Measurements from ENCODE around the gene GPR157.

GPR157 gene

GRCh38 chr1:9118186-9118585 lies 10.7 kb downstream of the GPR157 start:
- Histone ChIP-seq H3K27me3 (ENCODE audit: insufficient read depth, low read length) (no peaks in the 10 kb centered on the region), H2AFZ (ENCODE audit: low read length, unreplicated experiment) (no peak overlapping the region), H3K36me3 (ENCODE audit: insufficient read depth, low read length) (no peaks in the 10 kb centered on the region), H3K27ac (ENCODE audit: low read depth, low read length) (no peak overlapping the region), H3K79me2 (ENCODE audit: control insufficient read depth, insufficient read depth, low read length, unreplicated experiment) (no peaks in the 10 kb centered on the region), H3K4me3 (ENCODE audit: low read depth, low read length) (no peak overlapping the region), H3K4me1 (ENCODE audit: control insufficient read depth, insufficient read depth, low read length, unreplicated experiment) (no peaks in the 10 kb centered on the region)

- Histone ChIP-seq H3K27me3 (ENCODE audit: insufficient read depth, low read length) (no peaks in the 10 kb centered on the region), H2AFZ (ENCODE audit: low read length, unreplicated experiment) (no peak overlapping the region), H3K79me2 (ENCODE audit: control insufficient read depth, insufficient read depth, low read length, unreplicated experiment) (no peaks in the 10 kb centered on the region), H3K36me3 (ENCODE audit: insufficient read depth, low read length) (no peaks in the 10 kb centered on the region), H3K4me3 (ENCODE audit: low read depth, low read length) (no peak overlapping the region), H3K4me1 (ENCODE audit: control insufficient read depth, insufficient read depth, low read length, unreplicated experiment) (no peaks in the 10 kb centered on the region), H3K27ac (ENCODE audit: low read depth, low read length) (no peak overlapping the region)
These were observed 13.3 kb downstream of the GPR157 start for GRCh38 chr1:9115351-9116205.

DNA sequence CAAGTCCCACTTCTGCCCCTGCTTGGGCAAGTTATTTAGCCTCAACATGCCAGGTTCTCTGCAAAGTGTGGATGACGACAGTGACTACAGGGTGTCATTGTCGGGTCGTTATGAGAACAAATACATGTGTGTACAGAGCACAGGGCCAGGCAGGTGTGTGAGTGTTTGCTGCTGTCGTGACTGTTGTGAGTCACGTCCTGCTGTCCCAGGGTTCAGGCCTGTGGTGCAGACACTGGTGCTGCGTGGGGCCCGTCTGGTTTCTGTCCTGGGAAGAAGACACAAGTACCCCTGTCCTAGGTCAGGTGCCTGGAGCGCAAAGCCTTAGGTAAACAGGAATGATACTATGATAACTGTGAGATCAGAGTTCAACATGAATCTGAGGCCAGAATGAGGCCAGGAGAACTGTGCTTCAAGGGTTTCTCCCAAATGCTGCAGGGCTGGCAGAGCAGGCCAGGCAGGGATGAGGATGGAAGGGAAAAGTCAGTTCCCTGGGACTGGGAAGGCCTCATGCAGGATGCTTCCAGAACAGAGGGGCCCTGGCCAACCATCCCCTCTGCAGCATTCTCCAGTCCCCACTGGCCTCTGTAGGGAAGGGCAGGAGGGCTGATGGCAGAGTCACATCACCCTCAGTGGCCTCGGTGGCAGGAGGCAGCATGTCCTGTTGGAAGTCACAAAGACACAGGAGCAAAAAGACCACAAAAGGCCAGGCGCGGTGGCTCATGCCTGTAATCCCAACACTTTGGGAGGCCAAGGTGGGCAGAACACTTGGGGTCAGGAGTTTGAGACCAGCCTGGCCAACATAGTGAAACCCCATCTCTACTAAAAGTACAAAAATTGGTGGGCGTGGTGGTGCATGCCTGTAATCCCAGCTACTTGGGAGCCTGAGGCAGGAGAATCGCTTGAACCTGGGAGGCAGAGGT lies 15.7 kb downstream of the GPR157 start:
- no peaks in the 10 kb centered on the region for H3K79me2 ChIP-seq (ENCODE audit: control insufficient read depth, insufficient read depth, low read length, unreplicated experiment)
- H3K27me3 ChIP-seq (ENCODE audit: insufficient read depth, low read length): no peaks in the 10 kb centered on the region
- H3K27ac ChIP-seq (ENCODE audit: low read depth, low read length): no peak overlapping the region
- H3K36me3 ChIP-seq (ENCODE audit: insufficient read depth, low read length): no peaks in the 10 kb centered on the region
- no peak overlapping the region for H3K4me3 ChIP-seq (ENCODE audit: low read depth, low read length)
- H2AFZ ChIP-seq (ENCODE audit: low read length, unreplicated experiment): no peak overlapping the region
- H3K4me1 ChIP-seq (ENCODE audit: control insufficient read depth, insufficient read depth, low read length, unreplicated experiment): no peaks in the 10 kb centered on the region

GRCh38 chr1:9111957-9112356 lies 16.9 kb downstream of the GPR157 start:
- Histone ChIP-seq H3K4me3 (ENCODE audit: low read depth, low read length) (no peak overlapping the region), H2AFZ (ENCODE audit: low read length, unreplicated experiment) (no peak overlapping the region), H3K4me1 (ENCODE audit: control insufficient read depth, insufficient read depth, low read length, unreplicated experiment) (no peaks in the 10 kb centered on the region), H3K36me3 (ENCODE audit: insufficient read depth, low read length) (no peaks in the 10 kb centered on the region), H3K79me2 (ENCODE audit: control insufficient read depth, insufficient read depth, low read length, unreplicated experiment) (no peaks in the 10 kb centered on the region), H3K27ac (ENCODE audit: low read depth, low read length) (no peak overlapping the region), H3K27me3 (ENCODE audit: insufficient read depth, low read length) (no peaks in the 10 kb centered on the region)

DNA sequence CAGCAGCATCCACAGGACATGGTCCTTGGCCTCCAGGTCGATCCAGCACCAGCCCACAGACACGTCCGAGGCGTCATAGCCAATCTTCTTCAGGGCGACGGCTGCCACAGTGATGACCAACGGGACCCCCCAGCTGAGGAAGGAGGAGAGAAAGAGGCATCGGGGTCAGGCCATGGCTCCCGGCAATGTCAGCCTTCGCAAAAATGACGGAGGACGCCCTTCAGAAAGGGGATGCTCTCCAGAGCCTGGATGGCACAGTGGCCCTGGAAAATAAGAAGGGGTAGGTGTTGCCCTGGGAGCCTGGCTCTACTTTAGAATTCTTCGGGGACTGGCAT lies 17.6 kb downstream of the GPR157 start:
- H3K4me3 ChIP-seq (ENCODE audit: low read depth, low read length): no peak overlapping the region
- no peaks in the 10 kb centered on the region for H3K4me1 ChIP-seq (ENCODE audit: control insufficient read depth, insufficient read depth, low read length, unreplicated experiment)
- no peaks in the 10 kb centered on the region for H3K36me3 ChIP-seq (ENCODE audit: insufficient read depth, low read length)
- no peak overlapping the region for H3K27ac ChIP-seq (ENCODE audit: low read depth, low read length)
- H2AFZ ChIP-seq (ENCODE audit: low read length, unreplicated experiment): no peak overlapping the region
- H3K79me2 ChIP-seq (ENCODE audit: control insufficient read depth, insufficient read depth, low read length, unreplicated experiment): no peaks in the 10 kb centered on the region
- no peaks in the 10 kb centered on the region for H3K27me3 ChIP-seq (ENCODE audit: insufficient read depth, low read length)

DNA sequence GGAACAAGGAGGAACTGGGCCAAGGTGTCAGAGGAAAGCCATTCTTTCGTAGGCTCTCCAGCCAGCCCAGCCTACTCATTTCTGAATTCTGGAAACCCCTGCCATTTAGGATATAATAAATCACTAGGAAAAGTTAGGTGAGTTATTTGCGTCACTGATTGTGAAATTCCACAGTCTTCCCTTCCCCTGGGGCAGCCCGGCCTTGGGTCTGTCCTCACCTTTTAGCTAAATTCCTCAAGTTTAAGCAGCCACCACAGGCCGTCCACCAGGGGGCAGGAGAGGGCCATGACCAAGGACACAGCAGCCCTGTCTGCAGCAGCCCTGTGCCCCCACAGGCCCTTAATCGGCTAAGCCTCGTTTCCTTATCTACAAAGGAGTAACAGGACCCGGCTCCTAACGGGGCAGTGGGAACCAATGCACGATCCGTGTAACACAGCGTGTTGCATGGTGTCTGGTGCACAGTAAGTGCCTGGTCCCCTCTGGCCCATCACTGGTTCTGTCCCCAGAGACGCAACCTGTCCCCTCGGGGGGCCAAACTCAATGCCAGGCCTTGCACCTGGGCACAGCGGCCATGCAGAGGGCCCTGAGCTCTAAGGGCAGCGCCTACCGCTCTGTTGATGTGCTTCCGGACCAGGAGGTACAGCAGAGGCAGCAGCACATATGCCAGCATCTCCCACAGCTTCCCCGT lies 18.1 kb downstream of the GPR157 start:
- Histone ChIP-seq H2AFZ (ENCODE audit: low read length, unreplicated experiment) (no peak overlapping the region), H3K27me3 (ENCODE audit: insufficient read depth, low read length) (no peaks in the 10 kb centered on the region), H3K4me1 (ENCODE audit: control insufficient read depth, insufficient read depth, low read length, unreplicated experiment) (no peaks in the 10 kb centered on the region), H3K36me3 (ENCODE audit: insufficient read depth, low read length) (no peaks in the 10 kb centered on the region), H3K4me3 (ENCODE audit: low read depth, low read length) (no peak overlapping the region), H3K79me2 (ENCODE audit: control insufficient read depth, insufficient read depth, low read length, unreplicated experiment) (no peaks in the 10 kb centered on the region), H3K27ac (ENCODE audit: low read depth, low read length) (no peak overlapping the region)

DNA sequence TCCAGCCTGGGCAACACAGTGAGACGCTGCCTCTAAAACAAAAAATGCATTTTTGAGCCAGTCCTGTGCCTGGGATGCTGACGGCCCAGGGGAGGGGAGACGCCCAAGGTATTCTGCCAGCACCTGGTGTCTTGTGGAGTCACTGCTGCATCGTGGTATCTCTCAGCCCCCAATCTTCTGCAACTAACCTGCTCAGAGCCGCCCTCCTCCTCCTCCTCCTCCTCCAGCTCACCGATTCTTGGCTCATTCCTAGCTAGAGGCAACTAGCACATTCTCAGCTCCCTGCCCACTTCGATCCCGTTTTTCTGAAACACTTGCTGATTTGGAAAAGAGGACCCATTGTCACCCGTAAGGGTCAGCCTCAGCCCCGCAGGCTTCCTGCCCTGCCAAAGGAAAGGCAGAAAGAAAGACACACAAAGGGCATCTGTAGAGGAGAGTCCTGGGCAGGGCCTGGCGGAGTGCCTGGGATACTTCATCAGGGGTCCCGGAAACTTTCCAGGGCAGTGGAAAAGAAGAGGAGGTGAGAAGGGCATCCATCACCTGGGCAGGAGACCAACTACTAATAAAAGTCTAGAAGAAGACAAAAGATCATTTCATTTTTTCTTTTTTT lies 20.7 kb downstream of the GPR157 start:
- no peaks in the 10 kb centered on the region for H3K27me3 ChIP-seq (ENCODE audit: insufficient read depth, low read length)

GRCh38 chr1:9107136-9107535 lies 21.8 kb downstream of the GPR157 start:
- Histone ChIP-seq H3K27me3 (ENCODE audit: insufficient read depth, low read length) (no peaks in the 10 kb centered on the region), H3K27ac (ENCODE audit: low read depth, low read length) (no peak overlapping the region)

More for the DNA sequence above, 20.7 kb downstream of the GPR157 start:
- Histone ChIP-seq H3K36me3 (ENCODE audit: insufficient read depth, low read length) (no peaks in the 10 kb centered on the region), H3K79me2 (ENCODE audit: control insufficient read depth, insufficient read depth, low read length, unreplicated experiment) (no peaks in the 10 kb centered on the region), H3K27ac (ENCODE audit: low read depth, low read length) (no peak overlapping the region), H3K4me1 (ENCODE audit: control insufficient read depth, insufficient read depth, low read length, unreplicated experiment) (no peaks in the 10 kb centered on the region), H2AFZ (ENCODE audit: low read length, unreplicated experiment) (no peak overlapping the region), H3K4me3 (ENCODE audit: low read depth, low read length) (no peak overlapping the region)

DNA sequence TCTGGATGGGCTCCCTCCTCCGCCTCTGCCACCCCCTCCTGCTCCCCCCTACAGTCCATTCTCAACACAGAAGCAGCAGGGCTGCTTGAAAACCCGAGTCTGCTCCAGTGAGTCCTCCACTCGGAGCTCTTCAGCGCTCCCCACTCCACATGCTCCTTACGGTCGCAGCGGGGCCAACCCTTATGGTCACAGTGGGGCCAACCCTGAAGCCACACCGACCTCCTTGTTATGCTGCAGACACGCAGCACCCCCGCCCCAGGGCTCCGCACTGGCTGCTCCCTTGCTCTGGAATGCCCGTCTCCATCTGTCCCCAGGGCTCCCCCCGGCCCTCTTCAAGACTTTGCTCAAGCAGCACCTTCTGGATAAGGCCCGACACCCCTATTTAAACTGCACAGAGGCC lies 22.6 kb downstream of the GPR157 start:
- no peak overlapping the region for H2AFZ ChIP-seq (ENCODE audit: low read length, unreplicated experiment)
- no peaks in the 10 kb centered on the region for H3K4me1 ChIP-seq (ENCODE audit: control insufficient read depth, insufficient read depth, low read length, unreplicated experiment)
- H3K4me3 ChIP-seq (ENCODE audit: low read depth, low read length): no peak overlapping the region
- H3K36me3 ChIP-seq (ENCODE audit: insufficient read depth, low read length): no peaks in the 10 kb centered on the region
- H3K27ac ChIP-seq (ENCODE audit: low read depth, low read length): no peak overlapping the region
- no peaks in the 10 kb centered on the region for H3K79me2 ChIP-seq (ENCODE audit: control insufficient read depth, insufficient read depth, low read length, unreplicated experiment)
- no peaks in the 10 kb centered on the region for H3K27me3 ChIP-seq (ENCODE audit: insufficient read depth, low read length)

More at GRCh38 chr1:9107136-9107535, 21.8 kb downstream of the GPR157 start:
- Histone ChIP-seq H3K79me2 (ENCODE audit: control insufficient read depth, insufficient read depth, low read length, unreplicated experiment) (no peaks in the 10 kb centered on the region), H3K4me1 (ENCODE audit: control insufficient read depth, insufficient read depth, low read length, unreplicated experiment) (no peaks in the 10 kb centered on the region), H2AFZ (ENCODE audit: low read length, unreplicated experiment) (no peak overlapping the region), H3K36me3 (ENCODE audit: insufficient read depth, low read length) (no peaks in the 10 kb centered on the region), H3K4me3 (ENCODE audit: low read depth, low read length) (no peak overlapping the region)

DNA sequence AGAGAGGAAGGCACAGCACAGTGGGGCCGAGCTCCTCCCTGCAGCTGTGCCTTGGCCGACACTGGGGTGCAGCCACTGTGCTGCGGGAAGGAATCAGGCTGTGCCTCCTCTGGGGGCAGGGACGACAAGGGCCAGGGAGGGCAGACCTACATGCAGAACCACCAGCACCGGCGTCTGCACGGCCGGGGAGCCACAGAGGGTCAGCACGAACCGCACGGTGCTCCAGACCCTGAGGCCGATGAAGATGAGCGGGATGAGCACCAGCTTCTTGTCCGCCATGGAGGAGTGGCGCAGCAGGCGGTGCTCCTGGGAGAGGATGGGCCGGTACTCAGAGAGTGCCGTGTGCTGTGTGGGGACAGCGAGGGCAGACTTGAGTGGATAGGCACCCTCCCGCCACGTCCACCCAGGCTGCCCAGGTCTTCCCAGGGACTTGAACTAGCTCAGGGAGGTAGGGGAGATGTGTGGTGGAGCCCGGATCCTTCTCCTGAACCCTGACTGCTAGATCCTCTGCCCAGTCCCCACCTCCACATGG lies 23.5 kb downstream of the GPR157 start:
- Histone ChIP-seq H3K27ac (ENCODE audit: low read depth, low read length) (no peak overlapping the region), H3K79me2 (ENCODE audit: control insufficient read depth, insufficient read depth, low read length, unreplicated experiment) (no peaks in the 10 kb centered on the region), H3K4me3 (ENCODE audit: low read depth, low read length) (no peak overlapping the region), H2AFZ (ENCODE audit: low read length, unreplicated experiment) (no peak overlapping the region), H3K4me1 (ENCODE audit: control insufficient read depth, insufficient read depth, low read length, unreplicated experiment) (no peaks in the 10 kb centered on the region), H3K36me3 (ENCODE audit: insufficient read depth, low read length) (no peaks in the 10 kb centered on the region), H3K27me3 (ENCODE audit: insufficient read depth, low read length) (no peaks in the 10 kb centered on the region)

All from ACC112 (cell line).